DOHH2 (cell line): Measurements from ENCODE around the gene BCORL1.

Experiments used
- H3F3A ChIP-seq: fragments of 200-600 bp; sonication (generic), shearing (Covaris generic); 2 replicates; pipeline ENCODE4 v1.6.0; 2016; ENCODE audit warnings: antibody characterized with exemption, mild to moderate bottlenecking; ENCODE audit not compliant: control insufficient read depth, insufficient read depth
- H3K27ac ChIP-seq: fragments of 200-600 bp; sonication (generic); 2 replicates; pipeline ENCODE4 v1.5.1; 2014; ENCODE audit warnings: low read depth, mild to moderate bottlenecking, low read length, moderate library complexity
- H3K27me3 ChIP-seq: fragments of 200-600 bp; sonication (generic); 2 replicates; pipeline ENCODE4 v1.6.1; 2014; ENCODE audit warnings: mild to moderate bottlenecking, low read length, mixed read lengths; ENCODE audit not compliant: control insufficient read depth
- H3K36me3 ChIP-seq: fragments of 200-600 bp; sonication (generic); 2 replicates; pipeline ENCODE4 v1.6.1; 2014; ENCODE audit warnings: mild to moderate bottlenecking, low read length, moderate library complexity, mixed read lengths; ENCODE audit not compliant: control insufficient read depth
- H3K4me1 ChIP-seq: fragments of 200-600 bp; sonication (generic); 2 replicates; pipeline ENCODE4 v1.6.1; 2014; ENCODE audit warnings: mild to moderate bottlenecking, low read length, mixed read lengths; ENCODE audit not compliant: control insufficient read depth
- H3K4me2 ChIP-seq: fragments of 200-600 bp; sonication (generic); 2 replicates; pipeline ENCODE4 v1.6.0; 2014; ENCODE audit warnings: mild to moderate bottlenecking, low read length, moderate library complexity
- H3K4me3 ChIP-seq: fragments of 200-600 bp; sonication (generic); 2 replicates; pipeline ENCODE4 v1.5.1; 2014; ENCODE audit warnings: mild to moderate bottlenecking, low read length, mixed read lengths
- H3K79me2 ChIP-seq: fragments of 200-600 bp; sonication (generic); 2 replicates; pipeline ENCODE4 v1.6.1; 2014; ENCODE audit warnings: mild to moderate bottlenecking, low read length, mixed read lengths; ENCODE audit not compliant: control insufficient read depth
- H3K9me2 ChIP-seq: fragments of 200-600 bp; sonication (generic); replicated peaks from 2 replicates; pipeline ENCODE4 v1.6.1; 2014; ENCODE audit warnings: mild to moderate bottlenecking, low read length, mixed read lengths; ENCODE audit not compliant: control insufficient read depth
- H3K9me3 ChIP-seq: fragments of 200-600 bp; sonication (generic); 2 replicates; pipeline ENCODE4 v1.6.1; 2014; ENCODE audit warnings: antibody characterized with exemption, low read length, mixed read lengths; ENCODE audit not compliant: control insufficient read depth, insufficient read depth
- H4K20me1 ChIP-seq: fragments of 200-600 bp; sonication (generic); 2 replicates; pipeline ENCODE4 v1.6.0; 2014; ENCODE audit warnings: low read depth, mild to moderate bottlenecking, antibody characterized with exemption, low read length, moderate library complexity; ENCODE audit not compliant: control insufficient read depth, insufficient read depth
- EZH2phosphoT487 ChIP-seq: fragments of 200-600 bp; sonication (generic); IDR thresholded peaks from 2 replicates; pipeline ENCODE4 v1.6.1; 2017; ENCODE audit warnings: borderline replicate concordance, mild to moderate bottlenecking, antibody characterized with exemption, low read length, moderate library complexity, mixed read lengths
- TF ChIP-seq, protein P1 (sequence below): fragments of 200-600 bp; sonication (generic); IDR thresholded peaks from one replicate; pipeline ENCODE4 v1.5.1; 2014; ENCODE audit warnings: antibody characterized with exemption, mild to moderate bottlenecking, low read depth, low read length; ENCODE audit not compliant: poor library complexity, severe bottlenecking

Gene BCORL1

DNA sequence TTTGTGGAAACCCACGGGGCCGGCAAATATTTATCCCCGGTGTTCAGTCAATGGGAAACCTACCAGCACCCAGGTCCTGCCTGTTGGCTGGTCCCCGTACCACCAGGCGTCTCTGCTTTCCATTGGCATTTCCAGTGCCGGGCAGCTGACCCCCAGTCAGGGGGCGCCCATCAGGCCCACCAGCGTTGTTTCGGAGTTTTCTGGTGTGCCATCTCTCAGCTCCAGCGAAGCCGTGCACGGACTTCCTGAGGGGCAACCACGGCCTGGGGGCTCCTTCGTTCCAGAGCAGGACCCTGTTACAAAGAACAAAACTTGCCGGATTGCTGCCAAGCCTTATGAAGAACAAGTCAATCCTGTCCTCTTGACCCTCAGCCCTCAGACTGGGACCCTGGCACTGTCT, 32.7 kb downstream of the BCORL1 start:
- no peak overlapping the region for H3K27ac ChIP-seq
- no peak overlapping the region for H3K4me3 ChIP-seq
- H3K9me2 ChIP-seq = no peaks in the 10 kb centered on the region
- H3K9me3 ChIP-seq = no peaks in the 10 kb centered on the region
- H4K20me1 ChIP-seq = no peaks in the 10 kb centered on the region
- no peaks in the 10 kb centered on the region for H3F3A ChIP-seq
- no peak for TF ChIP-seq EZH2phosphoT487
- TF ChIP-seq, protein P1, sequence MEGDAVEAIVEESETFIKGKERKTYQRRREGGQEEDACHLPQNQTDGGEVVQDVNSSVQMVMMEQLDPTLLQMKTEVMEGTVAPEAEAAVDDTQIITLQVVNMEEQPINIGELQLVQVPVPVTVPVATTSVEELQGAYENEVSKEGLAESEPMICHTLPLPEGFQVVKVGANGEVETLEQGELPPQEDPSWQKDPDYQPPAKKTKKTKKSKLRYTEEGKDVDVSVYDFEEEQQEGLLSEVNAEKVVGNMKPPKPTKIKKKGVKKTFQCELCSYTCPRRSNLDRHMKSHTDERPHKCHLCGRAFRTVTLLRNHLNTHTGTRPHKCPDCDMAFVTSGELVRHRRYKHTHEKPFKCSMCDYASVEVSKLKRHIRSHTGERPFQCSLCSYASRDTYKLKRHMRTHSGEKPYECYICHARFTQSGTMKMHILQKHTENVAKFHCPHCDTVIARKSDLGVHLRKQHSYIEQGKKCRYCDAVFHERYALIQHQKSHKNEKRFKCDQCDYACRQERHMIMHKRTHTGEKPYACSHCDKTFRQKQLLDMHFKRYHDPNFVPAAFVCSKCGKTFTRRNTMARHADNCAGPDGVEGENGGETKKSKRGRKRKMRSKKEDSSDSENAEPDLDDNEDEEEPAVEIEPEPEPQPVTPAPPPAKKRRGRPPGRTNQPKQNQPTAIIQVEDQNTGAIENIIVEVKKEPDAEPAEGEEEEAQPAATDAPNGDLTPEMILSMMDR = no peak
- no peaks in the 10 kb centered on the region for H3K27me3 ChIP-seq
- H3K4me2 ChIP-seq = no peak overlapping the region
- H3K36me3 ChIP-seq = no peaks in the 10 kb centered on the region
- H3K4me1 ChIP-seq = no peaks in the 10 kb centered on the region
- no peaks in the 10 kb centered on the region for H3K79me2 ChIP-seq

DNA sequence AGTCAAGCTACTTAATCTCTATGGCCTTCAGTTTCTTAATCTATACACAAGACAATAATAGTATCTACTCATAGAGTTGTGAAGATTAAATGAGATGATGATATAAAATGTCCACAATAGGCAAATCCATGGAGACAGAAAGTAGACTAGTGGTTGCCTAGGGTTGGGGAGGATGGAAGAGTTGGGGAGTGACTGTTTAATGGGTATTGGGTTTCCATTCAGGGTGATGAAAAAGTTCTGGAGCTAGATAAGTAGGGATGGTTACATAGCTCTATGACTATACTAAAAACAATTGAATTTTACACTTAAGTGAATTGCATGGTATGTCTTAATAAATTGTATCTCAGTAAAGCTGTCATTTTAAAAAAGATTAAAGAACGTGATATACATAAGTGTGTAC, 35.7 kb downstream of the BCORL1 start:
- TF ChIP-seq, protein P1 = no peak
- TF ChIP-seq EZH2phosphoT487 = no peak
- H3K36me3 ChIP-seq = no peaks in the 10 kb centered on the region

DNA sequence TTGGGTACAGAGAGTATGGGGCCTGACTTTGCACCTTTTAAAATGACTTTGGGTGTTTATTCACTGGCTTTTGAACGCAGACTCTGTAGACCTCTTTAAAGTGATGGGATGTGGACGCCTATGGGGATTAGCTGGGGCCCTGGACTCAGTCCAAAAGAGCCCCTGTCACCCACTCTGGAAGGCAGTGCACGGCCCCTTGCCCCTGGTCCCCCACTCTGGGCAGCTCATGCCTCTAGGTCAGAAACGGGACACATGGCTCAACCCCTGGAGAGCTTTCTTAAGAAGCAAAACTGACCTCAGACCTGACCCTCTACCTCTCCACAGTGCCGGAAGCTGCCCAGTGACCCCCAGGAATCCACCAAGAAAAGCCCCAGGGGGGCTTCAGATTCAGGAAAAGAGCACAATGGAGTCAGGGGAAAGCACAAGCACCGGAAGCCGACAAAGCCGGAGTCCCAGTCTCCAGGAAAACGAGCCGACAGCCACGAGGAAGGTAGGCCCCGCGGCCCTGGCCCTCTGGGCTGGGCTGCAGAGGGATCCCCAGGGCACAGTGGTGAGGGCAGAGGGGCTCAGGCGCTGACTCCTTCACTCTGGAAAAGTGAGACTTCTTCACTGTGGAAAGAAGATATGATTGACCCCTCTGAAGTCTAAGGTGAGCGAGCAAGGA, 38.4 kb downstream of the BCORL1 start:
- Histone ChIP-seq H3K79me2 (no peaks in the 10 kb centered on the region), H4K20me1 (no peaks in the 10 kb centered on the region), H3K27ac (no peak overlapping the region), H3K9me3 (no peaks in the 10 kb centered on the region), H3K27me3 (no peaks in the 10 kb centered on the region), H3K9me2 (no peaks in the 10 kb centered on the region), H3F3A (no peaks in the 10 kb centered on the region), H3K4me3 (no peak overlapping the region), H3K36me3 (peaks cover 6% of the 10 kb centered on the region; the same call in 1 of the 2 replicates), H3K4me2 (no peak overlapping the region), H3K4me1 (peaks cover 14% of the 10 kb centered on the region)
- TF ChIP-seq EZH2phosphoT487 = no peak
- TF ChIP-seq, protein P1 = no peak

More for the DNA sequence above, 35.7 kb downstream of the BCORL1 start:
- Histone ChIP-seq H3K4me2 (no peak overlapping the region), H3K4me1 (no peaks in the 10 kb centered on the region), H3F3A (no peaks in the 10 kb centered on the region), H3K4me3 (no peak overlapping the region), H3K9me2 (no peaks in the 10 kb centered on the region), H3K9me3 (no peaks in the 10 kb centered on the region), H4K20me1 (no peaks in the 10 kb centered on the region), H3K27ac (no peak overlapping the region), H3K79me2 (no peaks in the 10 kb centered on the region), H3K27me3 (no peaks in the 10 kb centered on the region)
